DND-41 (cell line): ENCODE measurements around the gene KDM6A.
"Not testable (repeated sequence)": the region's sequence is repeated elsewhere in the genome, so short reads cannot be mapped to it uniquely, and the experiment has no call there.

ENCODE experiments used
- ATAC-seq: fragments of 200-7000 bp; cut with Tn5 transposase; 3 replicates; pipeline ENCODE4 v1.9.1; 2021; ENCODE audit warnings: low read depth; ENCODE audit not compliant: insufficient read depth
- DNase-seq: peaks from one replicate; pipeline ENCODE4 v3.0.0-alpha.2; 2020
- H2AFZ ChIP-seq: 2 replicates; pipeline ENCODE4 v1.6.0; 2012; ENCODE audit warnings: low read depth, low read length
- H3K27ac ChIP-seq: 2 replicates; pipeline ENCODE4 v1.5.1; 2012; ENCODE audit warnings: low read length, inconsistent platforms
- H3K27me3 ChIP-seq: fragments of 200-600 bp; sonication (generic); 2 replicates; pipeline ENCODE4 v1.6.0; 2012; ENCODE audit warnings: low read length, mild to moderate bottlenecking, inconsistent platforms; ENCODE audit not compliant: insufficient read depth, poor library complexity
- H3K36me3 ChIP-seq: 2 replicates; pipeline ENCODE4 v1.5.1; 2012; ENCODE audit warnings: low read length, inconsistent platforms; ENCODE audit not compliant: insufficient read depth
- H3K4me1 ChIP-seq: 2 replicates; pipeline ENCODE4 v1.5.1; 2012; ENCODE audit warnings: mild to moderate bottlenecking, low read length; ENCODE audit not compliant: insufficient read depth
- H3K4me2 ChIP-seq: 2 replicates; pipeline ENCODE4 v1.6.0; 2012; ENCODE audit warnings: mild to moderate bottlenecking, moderate library complexity, low read length, inconsistent platforms; ENCODE audit not compliant: insufficient read depth
- H3K4me3 ChIP-seq, 2 experiments: fragments of 200-600 bp in 1 of 2; shearing (Covaris generic) in 1 of 2; 2 replicates each; pipeline ENCODE4 v1.5.1; 2012 to 2016; ENCODE audit warnings: inconsistent platforms in 2 of 2, low read length in 2 of 2, mild to moderate bottlenecking in 2 of 2, low read depth in 1 of 2, moderate library complexity in 1 of 2
- H3K79me2 ChIP-seq: 2 replicates; pipeline ENCODE4 v1.6.0; 2012; ENCODE audit warnings: low read length, inconsistent platforms; ENCODE audit not compliant: insufficient read depth
- H3K9ac ChIP-seq: 2 replicates; pipeline ENCODE4 v1.6.0; 2012; ENCODE audit warnings: low read depth, mild to moderate bottlenecking, inconsistent platforms, low read length, moderate library complexity
- H3K9me3 ChIP-seq: 2 replicates; pipeline ENCODE4 v1.5.1; 2012; ENCODE audit warnings: low read length, moderate library complexity, mild to moderate bottlenecking, inconsistent platforms; ENCODE audit not compliant: insufficient read depth, severe bottlenecking
- H4K20me1 ChIP-seq: 2 replicates; pipeline ENCODE4 v1.6.0; 2012; ENCODE audit warnings: low read length; ENCODE audit not compliant: insufficient read depth
- EZH2 ChIP-seq: IDR thresholded peaks from 3 replicates; pipeline ENCODE4 v1.6.1; 2012; ENCODE audit warnings: borderline replicate concordance, low read depth, mild to moderate bottlenecking, moderate library complexity, low read length, inconsistent platforms; ENCODE audit not compliant: severe bottlenecking
- TF ChIP-seq, protein P1 (sequence below): IDR thresholded peaks from 2 replicates; pipeline ENCODE4 v1.5.1; 2012; ENCODE audit warnings: borderline replicate concordance, low read length, moderate library complexity, mild to moderate bottlenecking; ENCODE audit not compliant: poor library complexity, severe bottlenecking; ENCODE audit errors: extremely low read depth

Gene KDM6A

DNA sequence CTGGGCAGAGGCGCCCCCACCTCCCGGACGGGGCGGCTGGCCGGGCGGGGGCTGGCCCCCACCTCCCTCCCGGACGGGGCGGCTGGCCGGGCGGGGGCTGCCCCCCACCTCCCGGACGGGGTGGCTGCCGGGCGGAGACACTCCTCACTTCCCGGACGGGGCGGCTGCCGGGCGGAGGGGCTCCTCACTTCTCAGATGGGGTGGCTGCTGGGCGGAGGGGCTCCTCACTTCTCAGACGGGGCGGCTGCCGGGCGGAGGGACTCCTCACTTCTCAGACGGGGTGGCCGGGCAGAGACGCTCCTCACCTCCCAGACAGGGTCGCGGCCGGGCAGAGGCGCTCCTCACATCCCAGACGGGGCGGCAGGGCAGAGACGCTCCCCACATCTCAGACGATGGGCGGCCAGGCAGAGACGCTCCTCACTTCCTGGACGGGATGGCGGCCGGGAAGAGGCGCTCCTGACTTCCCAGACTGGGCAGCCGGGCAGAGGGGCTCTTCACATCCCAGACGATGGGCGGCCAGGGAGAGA lies 38.1 kb downstream of the KDM6A start:
- H2AFZ ChIP-seq, DNase-seq, H3K4me2 ChIP-seq, H3K9me3 ChIP-seq, ATAC-seq, H3K9ac ChIP-seq, H3K27me3 ChIP-seq, H3K4me1 ChIP-seq, H3K36me3 ChIP-seq, H3K27ac ChIP-seq, H3K4me3 ChIP-seq: not testable (repeated sequence)
- H4K20me1 ChIP-seq: peaks cover 19% of the 10 kb centered on the region
- H3K79me2 ChIP-seq: peaks cover 88% of the 10 kb centered on the region

DNA sequence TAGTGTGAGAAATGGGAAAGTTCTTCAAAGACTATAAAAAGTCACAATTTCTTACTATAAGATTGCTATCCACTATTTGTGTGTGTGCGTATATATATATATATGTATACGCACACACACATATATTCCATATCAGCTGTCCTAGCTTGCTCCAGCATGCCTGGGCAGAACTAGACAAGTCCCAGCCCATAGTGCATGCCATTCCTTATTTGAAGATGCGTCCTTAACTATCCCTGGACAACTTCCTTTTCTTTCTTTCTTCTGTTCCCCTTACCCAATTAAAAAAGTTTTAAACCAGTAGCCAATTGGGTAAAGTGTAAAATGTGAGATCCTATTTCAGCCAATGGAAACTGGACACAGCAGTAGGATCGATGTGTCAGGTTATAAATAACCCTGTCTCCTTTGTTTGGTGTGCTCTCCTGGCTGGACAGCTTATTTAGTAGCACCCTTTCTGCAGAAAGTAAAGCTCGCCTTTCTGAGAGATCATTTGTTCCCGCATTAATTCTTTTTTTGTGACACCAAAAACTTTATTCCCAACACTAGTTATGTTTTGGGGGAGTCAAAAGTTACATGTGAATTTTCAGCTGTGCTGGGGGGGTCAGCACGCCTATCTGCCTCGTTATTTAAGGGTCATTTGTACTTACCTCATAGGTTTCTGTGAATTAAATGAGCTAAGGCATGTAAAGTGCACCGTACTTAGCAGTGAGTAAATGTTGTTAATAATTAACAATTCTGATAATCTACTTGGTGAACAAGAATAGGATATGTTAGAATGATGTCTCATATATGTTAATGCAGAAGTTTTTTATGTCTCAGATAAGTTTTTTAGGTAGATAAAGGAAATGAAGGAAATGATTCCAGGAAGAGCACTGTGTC lies 40.9 kb downstream of the KDM6A start:
- H3K4me1 ChIP-seq: no peaks in the 10 kb centered on the region
- H4K20me1 ChIP-seq: peaks cover 19% of the 10 kb centered on the region
- H3K4me2 ChIP-seq: no peak overlapping the region
- H3K9me3 ChIP-seq: no peaks in the 10 kb centered on the region
- no peak for TF ChIP-seq EZH2
- TF ChIP-seq, protein P1, sequence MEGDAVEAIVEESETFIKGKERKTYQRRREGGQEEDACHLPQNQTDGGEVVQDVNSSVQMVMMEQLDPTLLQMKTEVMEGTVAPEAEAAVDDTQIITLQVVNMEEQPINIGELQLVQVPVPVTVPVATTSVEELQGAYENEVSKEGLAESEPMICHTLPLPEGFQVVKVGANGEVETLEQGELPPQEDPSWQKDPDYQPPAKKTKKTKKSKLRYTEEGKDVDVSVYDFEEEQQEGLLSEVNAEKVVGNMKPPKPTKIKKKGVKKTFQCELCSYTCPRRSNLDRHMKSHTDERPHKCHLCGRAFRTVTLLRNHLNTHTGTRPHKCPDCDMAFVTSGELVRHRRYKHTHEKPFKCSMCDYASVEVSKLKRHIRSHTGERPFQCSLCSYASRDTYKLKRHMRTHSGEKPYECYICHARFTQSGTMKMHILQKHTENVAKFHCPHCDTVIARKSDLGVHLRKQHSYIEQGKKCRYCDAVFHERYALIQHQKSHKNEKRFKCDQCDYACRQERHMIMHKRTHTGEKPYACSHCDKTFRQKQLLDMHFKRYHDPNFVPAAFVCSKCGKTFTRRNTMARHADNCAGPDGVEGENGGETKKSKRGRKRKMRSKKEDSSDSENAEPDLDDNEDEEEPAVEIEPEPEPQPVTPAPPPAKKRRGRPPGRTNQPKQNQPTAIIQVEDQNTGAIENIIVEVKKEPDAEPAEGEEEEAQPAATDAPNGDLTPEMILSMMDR: no peak
- peaks cover 87% of the 10 kb centered on the region for H3K79me2 ChIP-seq
- ATAC-seq (no peak), DNase-seq (no peak)
- H3K27ac ChIP-seq: no peak overlapping the region
- no peaks in the 10 kb centered on the region for H3K27me3 ChIP-seq
- no peaks in the 10 kb centered on the region for H3K36me3 ChIP-seq
- no peak overlapping the region for H3K9ac ChIP-seq
- no peak overlapping the region for H3K4me3 ChIP-seq
- no peak overlapping the region for H2AFZ ChIP-seq

DNA sequence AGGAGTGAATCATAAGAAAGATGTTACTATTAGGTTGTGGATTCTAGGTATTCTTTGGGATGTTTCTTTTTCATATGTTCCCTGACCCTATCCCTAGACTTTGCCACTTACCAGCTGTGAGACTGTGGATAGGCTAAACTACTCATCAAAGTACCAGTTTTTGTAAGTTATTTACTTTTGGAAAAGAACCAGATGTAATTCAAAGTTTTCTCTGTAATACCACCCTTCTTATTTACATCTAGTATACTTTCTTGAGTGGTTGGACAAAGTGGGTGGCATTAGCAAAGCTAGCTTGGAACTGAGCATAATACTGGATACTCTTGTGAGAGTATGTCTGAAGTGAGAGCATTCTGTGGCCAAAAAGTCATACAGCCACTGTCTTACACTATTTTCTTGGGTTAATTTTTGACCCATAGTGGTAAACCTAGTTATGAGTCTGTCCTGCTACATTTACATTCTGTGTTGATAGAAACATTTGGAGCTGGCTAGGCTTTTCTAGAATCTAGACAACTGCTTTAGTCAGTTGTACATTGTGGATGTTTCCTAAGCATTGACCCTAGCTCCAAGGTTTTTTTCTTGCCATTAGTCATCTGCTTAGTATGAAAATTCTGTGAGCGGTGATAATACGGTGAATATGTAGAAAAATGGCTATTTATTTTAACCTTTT lies 41.7 kb downstream of the KDM6A start:
- no peak overlapping the region for H3K27ac ChIP-seq
- no peak for DNase-seq

More for the DNA sequence above, 41.7 kb downstream of the KDM6A start:
- Histone ChIP-seq H3K27me3 (no peaks in the 10 kb centered on the region), H3K4me3 (no peak overlapping the region), H3K4me1 (no peaks in the 10 kb centered on the region), H3K9me3 (no peaks in the 10 kb centered on the region), H3K9ac (no peak overlapping the region), H3K36me3 (no peaks in the 10 kb centered on the region), H2AFZ (no peak overlapping the region), H4K20me1 (peaks cover 22% of the 10 kb centered on the region), H3K79me2 (peaks cover 87% of the 10 kb centered on the region), H3K4me2 (no peak overlapping the region)
- no peak for TF ChIP-seq EZH2
- TF ChIP-seq, protein P1: no peak
- ATAC-seq: no peak
